OCI-LY7 (cell line): ENCODE results near the gene RNF212. TPM values are rescaled to one million over a fixed set of nuclear protein-coding genes. Genes with fewer than 3 reads are reported as not detected.

Experiments
- BruUV-seq: library from RNA; stranded (reverse); fragments of 400-500 nt; replicated peaks from 2 replicates; lab custom pipeline; 2021; lab: Mats Ljungman, UMichigan
- CTCF ChIA-PET: fragments of 300-600 bp; sonication (Branson Sonifier 250); formaldehyde crosslinking; loops from one replicate; lab custom pipeline; 2022; ENCODE audit warnings: antibody characterized with exemption; ENCODE audit not compliant: unreplicated experiment; lab: Charles Lee
- POLR2A ChIA-PET: fragments of 300-600 bp; sonication (Branson Sonifier 250); formaldehyde crosslinking; loops from one replicate; lab custom pipeline; 2022; ENCODE audit warnings: antibody characterized with exemption; lab: Charles Lee
- DNase-seq: peaks from one replicate; pipeline ENCODE4 v3.0.0-alpha.2; 2015; ENCODE audit warnings: low spot score
- H2AFZ ChIP-seq: fragments of 200-600 bp; sonication (generic), shearing (Covaris generic); 2 replicates; pipeline ENCODE4 v1.6.1; 2014; ENCODE audit warnings: mild to moderate bottlenecking, antibody characterized with exemption, low read length, moderate library complexity
- H3K27ac ChIP-seq: fragments of 200-600 bp; sonication (generic); 2 replicates; pipeline ENCODE4 v1.5.1; 2014; ENCODE audit warnings: mixed run types, low read depth, mild to moderate bottlenecking, moderate library complexity, low read length, inconsistent platforms; ENCODE audit not compliant: poor library complexity, severe bottlenecking
- H3K36me3 ChIP-seq: fragments of 200-600 bp; sonication (generic); 2 replicates; pipeline ENCODE4 v1.6.1; 2014; ENCODE audit warnings: mild to moderate bottlenecking, antibody characterized with exemption, low read length, moderate library complexity, mixed read lengths; ENCODE audit not compliant: insufficient read depth
- H3K4me1 ChIP-seq: fragments of 200-600 bp; sonication (generic); 2 replicates; pipeline ENCODE4 v1.5.1; 2014; ENCODE audit warnings: mild to moderate bottlenecking, low read length; ENCODE audit not compliant: insufficient read depth, poor library complexity, severe bottlenecking
- H3K4me2 ChIP-seq: fragments of 200-600 bp; sonication (generic); 2 replicates; pipeline ENCODE4 v1.6.1; 2014; ENCODE audit warnings: mild to moderate bottlenecking, low read length
- H3K4me3 ChIP-seq: fragments of 200-600 bp; sonication (generic); 2 replicates; pipeline ENCODE4 v1.5.1; 2014; ENCODE audit warnings: mild to moderate bottlenecking, low read depth, low read length; ENCODE audit not compliant: poor library complexity, severe bottlenecking
- H3K79me2 ChIP-seq: fragments of 200-600 bp; sonication (generic); 2 replicates; pipeline ENCODE4 v1.6.1; 2016; ENCODE audit warnings: low read depth, mild to moderate bottlenecking, low read length, moderate library complexity, mixed read lengths; ENCODE audit not compliant: insufficient read depth
- H3K9me2 ChIP-seq: fragments of 200-600 bp; sonication (generic); 2 replicates; pipeline ENCODE4 v1.6.1; 2016; ENCODE audit warnings: mild to moderate bottlenecking, low read length, mixed read lengths; ENCODE audit not compliant: insufficient read depth
- H3K9me3 ChIP-seq: fragments of 200-600 bp; sonication (generic); 2 replicates; pipeline ENCODE4 v1.6.1; 2014; ENCODE audit warnings: mild to moderate bottlenecking, mixed run types, low read length, mixed read lengths
- H4K20me1 ChIP-seq: fragments of 200-600 bp; sonication (generic); 2 replicates; pipeline ENCODE4 v1.6.1; 2014; ENCODE audit warnings: mild to moderate bottlenecking, antibody characterized with exemption, low read length, moderate library complexity, mixed read lengths; ENCODE audit not compliant: insufficient read depth
- EZH2phosphoT487 ChIP-seq: fragments of 200-600 bp; sonication (generic); IDR thresholded peaks from 2 replicates; pipeline ENCODE4 v1.6.1; 2018; ENCODE audit warnings: low read depth, borderline replicate concordance, mild to moderate bottlenecking, mixed run types, antibody characterized with exemption, low read length, moderate library complexity, mixed read lengths
- intact Hi-C: fragments of 100-400 bp; cut with micrococcal nuclease; formaldehyde crosslinking; loops from one replicate; pipeline ENCODE4 v1.10.0; 2022; ENCODE audit not compliant: unreplicated experiment
- total RNA-seq, 2 experiments: library from RNA; depleted of rRNA in 1 of 2; stranded (reverse); fragments of >200 nt in 1 of 2; shearing (Covaris generic) in 1 of 2; gene quantifications; 2 replicates each; pipeline ENCODE4 v1.2.3, GENCODE V29; 2014 to 2022
- TF ChIP-seq, protein P1 (sequence below): fragments of 200-600 bp; sonication (generic); conservative IDR thresholded peaks from 2 replicates; pipeline ENCODE4 v1.5.1; 2014; ENCODE audit warnings: mild to moderate bottlenecking, antibody characterized with exemption, low read length, moderate library complexity, mixed read lengths

RNF212 gene
- total RNA-seq, 2 experiments from 2014 or later, result not detected

DNA sequence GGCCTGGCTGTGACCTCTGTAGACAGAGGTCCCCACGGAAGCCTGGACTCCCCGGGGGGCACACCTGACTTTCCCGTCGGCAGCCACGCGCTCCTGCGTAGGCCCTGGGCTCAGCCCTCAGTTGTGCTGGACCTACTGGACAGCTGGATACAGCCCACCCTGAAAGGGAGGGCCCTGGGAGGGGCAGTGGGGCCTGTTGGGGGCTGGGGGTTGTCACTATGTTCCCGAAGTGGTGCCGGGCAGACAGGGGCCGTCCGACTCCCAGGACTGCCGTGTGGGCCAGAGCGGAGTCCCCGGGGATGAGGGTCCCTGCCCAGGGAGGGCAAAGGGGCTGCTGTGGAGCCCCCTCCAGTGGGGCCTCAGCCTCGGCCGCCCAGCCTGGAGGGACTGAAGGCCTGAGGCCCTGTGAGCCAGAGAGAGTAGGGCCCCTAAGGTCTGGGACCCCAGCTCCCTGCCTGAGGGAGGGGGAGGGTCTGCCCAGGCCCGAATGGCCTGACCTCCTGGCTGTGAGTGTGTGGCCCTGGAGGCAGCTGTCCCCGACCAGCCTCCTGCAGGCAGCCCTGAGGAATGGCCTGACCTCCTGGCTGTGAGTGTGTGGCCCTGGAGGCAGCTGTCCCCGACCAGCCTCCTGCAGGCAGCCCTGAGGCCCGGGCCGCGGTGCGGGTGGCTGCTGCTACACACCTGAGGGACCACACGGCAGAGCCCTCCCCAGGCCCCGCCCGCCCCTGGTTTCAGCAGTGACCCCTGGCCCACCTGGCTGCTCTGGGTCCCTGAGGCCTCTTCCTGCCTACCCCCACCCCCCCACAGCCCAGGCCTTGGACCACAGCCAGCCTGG, 76.2 kb downstream of the RNF212 start:
- H3K27ac ChIP-seq, result no peak overlapping the region
- POLR2A ChIA-PET, result no interaction called here
- no peak for DNase-seq
- H4K20me1 ChIP-seq, result no peaks in the 10 kb centered on the region
- intact Hi-C loops, result no loop called here
- no peak overlapping the region for H2AFZ ChIP-seq
- no peaks in the 10 kb centered on the region for H3K4me1 ChIP-seq
- no peaks in the 10 kb centered on the region for H3K9me3 ChIP-seq
- BruUV-seq, result no TSS peak
- no peak overlapping the region for H3K4me2 ChIP-seq
- no peaks in the 10 kb centered on the region for H3K79me2 ChIP-seq
- H3K9me2 ChIP-seq, result no peaks in the 10 kb centered on the region
- no peak for TF ChIP-seq EZH2phosphoT487
- TF ChIP-seq, protein P1, sequence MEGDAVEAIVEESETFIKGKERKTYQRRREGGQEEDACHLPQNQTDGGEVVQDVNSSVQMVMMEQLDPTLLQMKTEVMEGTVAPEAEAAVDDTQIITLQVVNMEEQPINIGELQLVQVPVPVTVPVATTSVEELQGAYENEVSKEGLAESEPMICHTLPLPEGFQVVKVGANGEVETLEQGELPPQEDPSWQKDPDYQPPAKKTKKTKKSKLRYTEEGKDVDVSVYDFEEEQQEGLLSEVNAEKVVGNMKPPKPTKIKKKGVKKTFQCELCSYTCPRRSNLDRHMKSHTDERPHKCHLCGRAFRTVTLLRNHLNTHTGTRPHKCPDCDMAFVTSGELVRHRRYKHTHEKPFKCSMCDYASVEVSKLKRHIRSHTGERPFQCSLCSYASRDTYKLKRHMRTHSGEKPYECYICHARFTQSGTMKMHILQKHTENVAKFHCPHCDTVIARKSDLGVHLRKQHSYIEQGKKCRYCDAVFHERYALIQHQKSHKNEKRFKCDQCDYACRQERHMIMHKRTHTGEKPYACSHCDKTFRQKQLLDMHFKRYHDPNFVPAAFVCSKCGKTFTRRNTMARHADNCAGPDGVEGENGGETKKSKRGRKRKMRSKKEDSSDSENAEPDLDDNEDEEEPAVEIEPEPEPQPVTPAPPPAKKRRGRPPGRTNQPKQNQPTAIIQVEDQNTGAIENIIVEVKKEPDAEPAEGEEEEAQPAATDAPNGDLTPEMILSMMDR, result no peak
- H3K4me3 ChIP-seq, result no peak overlapping the region
- CTCF ChIA-PET, result no interaction called here
- no peaks in the 10 kb centered on the region for H3K36me3 ChIP-seq

DNA sequence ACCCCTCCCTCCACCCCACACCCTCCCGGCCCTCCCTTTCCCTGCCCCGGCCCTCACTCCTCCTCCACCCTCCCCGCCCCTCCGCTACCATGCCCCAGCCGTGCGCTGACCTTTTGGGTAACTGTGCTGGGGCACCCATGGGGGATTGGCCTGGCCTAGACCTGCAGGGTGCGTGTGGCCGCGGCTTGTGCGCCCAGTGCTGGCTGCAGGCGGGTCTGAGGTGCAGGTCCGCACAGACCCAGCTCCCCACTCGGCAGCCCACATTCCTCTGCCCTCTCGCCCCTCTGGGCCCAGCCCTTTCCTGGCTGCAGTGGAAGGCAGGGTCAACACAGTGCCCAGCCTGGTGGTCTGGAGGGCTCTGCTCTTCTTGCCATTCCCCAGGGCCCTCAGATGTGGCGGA, 77.3 kb downstream of the RNF212 start:
- H3K79me2 ChIP-seq, result no peaks in the 10 kb centered on the region
- no TSS peak for BruUV-seq
- no peak overlapping the region for H3K27ac ChIP-seq
- CTCF ChIA-PET, result no interaction called here
- no peak for TF ChIP-seq EZH2phosphoT487
- TF ChIP-seq, protein P1, result no peak
- DNase-seq, result no peak
- intact Hi-C loops, result no loop called here
- no peaks in the 10 kb centered on the region for H3K36me3 ChIP-seq
- H2AFZ ChIP-seq, result no peak overlapping the region
- H3K9me2 ChIP-seq, result no peaks in the 10 kb centered on the region
- H3K4me3 ChIP-seq, result no peak overlapping the region
- no peaks in the 10 kb centered on the region for H3K9me3 ChIP-seq
- POLR2A ChIA-PET, result no interaction called here
- no peaks in the 10 kb centered on the region for H3K4me1 ChIP-seq
- no peak overlapping the region for H3K4me2 ChIP-seq
- no peaks in the 10 kb centered on the region for H4K20me1 ChIP-seq

DNA sequence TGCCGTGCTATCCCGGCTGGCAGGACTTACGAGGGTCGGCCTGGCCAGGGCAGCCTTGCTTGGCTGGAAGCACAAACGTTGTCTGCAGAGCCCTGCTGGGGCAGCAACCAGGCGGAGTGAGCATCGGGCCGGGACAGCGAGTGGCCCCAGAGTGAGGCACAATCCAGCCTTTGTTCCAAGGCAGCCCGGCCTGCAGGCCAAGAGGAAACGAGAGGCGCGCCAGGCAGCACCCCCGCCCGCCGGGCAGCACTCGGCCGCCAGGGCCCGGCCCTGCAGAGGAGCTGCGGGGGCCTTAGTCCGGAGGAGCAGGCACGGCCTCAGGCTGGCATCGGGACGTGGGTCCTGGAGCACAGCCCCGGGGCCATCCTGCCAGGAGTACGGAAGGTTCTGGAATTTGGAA, 77.9 kb downstream of the RNF212 start:
- H3K4me1 ChIP-seq, result no peaks in the 10 kb centered on the region
- H3K9me3 ChIP-seq, result no peaks in the 10 kb centered on the region
- intact Hi-C loops, result no loop called here
- no TSS peak for BruUV-seq
- no peak overlapping the region for H3K27ac ChIP-seq
- H3K36me3 ChIP-seq, result no peaks in the 10 kb centered on the region
- H3K4me2 ChIP-seq, result no peak overlapping the region
- no peaks in the 10 kb centered on the region for H3K79me2 ChIP-seq
- no peaks in the 10 kb centered on the region for H3K9me2 ChIP-seq
- ChIA-PET CTCF (no interaction called here), POLR2A (no interaction called here)
- H4K20me1 ChIP-seq, result no peaks in the 10 kb centered on the region
- H3K4me3 ChIP-seq, result no peak overlapping the region
- DNase-seq, result no peak
- H2AFZ ChIP-seq, result no peak overlapping the region
- TF ChIP-seq, protein P1, result no peak
- TF ChIP-seq EZH2phosphoT487, result no peak
